Nephron progenitor cell (in vitro differentiated cells): ENCODE measurements around the gene MRPS5.

Experiments
- DNase-seq: peaks from one replicate; pipeline ENCODE4 v3.0.0; 2021
- H3K27ac Mint-ChIP-seq: 2 replicates; pipeline ENCODE4 v1.8.0; 2021; ENCODE audit warnings: mild to moderate bottlenecking, moderate library complexity, mixed read lengths
- H3K27me3 Mint-ChIP-seq: 2 replicates; pipeline ENCODE4 v1.8.0; 2021; ENCODE audit warnings: mild to moderate bottlenecking, low read depth, mixed read lengths; ENCODE audit not compliant: poor library complexity
- H3K36me3 Mint-ChIP-seq: 2 replicates; pipeline ENCODE4 v1.8.0; 2021; ENCODE audit warnings: low read depth, mixed read lengths
- H3K4me1 Mint-ChIP-seq: 2 replicates; pipeline ENCODE4 v1.8.0; 2021; ENCODE audit warnings: mixed read lengths
- H3K4me3 Mint-ChIP-seq: 2 replicates; pipeline ENCODE4 v1.8.0; 2021; ENCODE audit warnings: mild to moderate bottlenecking, moderate library complexity, mixed read lengths
- H3K9me3 Mint-ChIP-seq: 2 replicates; pipeline ENCODE4 v1.8.0; 2021; ENCODE audit warnings: mild to moderate bottlenecking, moderate library complexity, mixed read lengths
- CTCF ChIP-seq: fragments of 200-600 bp; sonication (generic); IDR thresholded peaks from 2 replicates; pipeline ENCODE4 v1.5.0; 2021; ENCODE audit warnings: antibody characterized with exemption

The MRPS5 gene

DNA sequence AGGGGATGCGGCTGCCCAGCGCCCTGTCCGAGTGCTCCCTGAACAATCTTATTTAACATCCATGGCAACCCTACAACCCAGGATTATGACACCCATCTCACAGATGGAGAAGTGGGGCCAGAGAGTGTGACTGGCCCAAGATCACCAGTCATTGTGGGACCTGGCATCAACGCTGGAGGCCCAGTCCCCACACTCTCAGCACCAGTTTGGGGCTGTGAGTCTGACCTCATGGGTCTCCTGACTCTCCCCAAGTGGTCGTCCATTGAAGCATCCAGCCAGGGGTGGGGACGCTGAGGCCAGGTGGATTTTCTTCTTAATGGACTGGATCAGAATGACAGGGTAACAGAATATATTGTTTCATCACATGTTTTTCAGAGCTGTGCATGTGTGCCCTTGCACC lies 71.6 kb downstream of the MRPS5 start:
- Mint-ChIP-seq H3K36me3 (no peaks in the 10 kb centered on the region), H3K27me3 (peaks cover 40% of the 10 kb centered on the region), H3K4me3 (no peak overlapping the region), H3K27ac (no peak overlapping the region), H3K4me1 (peaks cover 21% of the 10 kb centered on the region), H3K9me3 (peaks cover 6% of the 10 kb centered on the region)
- DNase-seq: no peak
- TF ChIP-seq CTCF: no peak

DNA sequence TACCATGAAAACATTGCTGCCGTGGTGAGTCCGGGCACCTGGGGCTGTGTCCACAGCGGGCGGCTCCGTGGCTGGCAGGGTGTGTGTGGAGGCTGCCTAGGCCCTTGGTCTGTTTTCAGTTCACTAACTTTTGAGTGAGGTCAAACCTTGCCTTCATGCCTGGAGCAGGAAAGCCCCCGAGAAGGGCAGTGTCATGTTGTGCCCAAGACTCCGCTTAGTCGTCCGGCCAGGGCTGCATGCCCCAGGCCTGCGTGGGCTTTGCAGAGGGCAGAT lies 72.0 kb downstream of the MRPS5 start:
- Mint-ChIP-seq H3K4me3 (no peak overlapping the region), H3K27me3 (peaks cover 41% of the 10 kb centered on the region), H3K36me3 (no peaks in the 10 kb centered on the region)

DNA sequence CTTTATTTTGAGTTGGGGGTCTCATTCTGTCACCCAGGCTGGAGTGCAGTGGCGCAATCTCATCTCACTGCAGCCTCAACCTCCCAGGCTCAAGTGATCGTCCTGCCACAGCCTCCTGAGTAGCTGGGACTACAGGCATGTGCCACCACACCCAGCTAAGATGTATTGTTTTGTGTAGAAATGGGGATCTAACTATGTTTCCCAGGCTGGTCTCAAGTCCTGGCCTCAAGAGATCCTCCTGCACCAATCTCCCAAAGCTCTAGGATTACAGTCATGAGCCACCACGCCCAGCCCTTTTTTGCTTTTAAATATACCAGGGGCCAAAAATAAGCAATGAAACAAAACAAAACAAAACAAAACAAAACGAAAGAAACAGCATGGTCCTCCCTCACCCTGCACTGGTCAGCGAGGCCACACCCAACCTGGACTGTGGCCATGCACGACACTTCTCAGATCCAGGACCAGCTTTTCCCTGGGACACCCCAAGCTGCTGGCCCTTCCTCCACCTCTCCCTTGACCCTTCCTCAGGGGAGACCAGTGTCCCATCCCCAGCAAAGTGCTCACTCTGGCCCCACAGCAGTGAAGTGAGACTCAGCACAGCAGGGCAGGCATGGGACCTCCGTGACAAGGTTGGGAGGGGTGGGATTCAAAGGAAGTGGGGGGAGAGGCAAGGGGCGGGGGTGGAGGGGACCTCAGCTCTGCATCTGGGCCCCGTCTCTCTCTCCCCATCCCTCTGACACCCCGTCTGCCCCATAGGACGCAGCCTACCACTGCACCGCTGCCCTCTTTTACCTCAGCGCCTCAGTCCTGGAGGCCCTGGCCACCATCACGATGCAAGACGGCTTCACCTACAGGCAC lies 72.6 kb downstream of the MRPS5 start:
- TF ChIP-seq CTCF: no peak
- peaks cover 21% of the 10 kb centered on the region for H3K4me1 Mint-ChIP-seq
- DNase-seq: no peak
- H3K4me3 Mint-ChIP-seq: no peak overlapping the region
- H3K9me3 Mint-ChIP-seq: peaks cover 6% of the 10 kb centered on the region
- H3K36me3 Mint-ChIP-seq: no peaks in the 10 kb centered on the region
- H3K27ac Mint-ChIP-seq: no peak overlapping the region
- H3K27me3 Mint-ChIP-seq: peaks cover 38% of the 10 kb centered on the region

More for the DNA sequence above, 72.0 kb downstream of the MRPS5 start:
- Mint-ChIP-seq H3K4me1 (peaks cover 21% of the 10 kb centered on the region), H3K9me3 (peaks cover 6% of the 10 kb centered on the region), H3K27ac (no peak overlapping the region)
- DNase-seq: no peak
- no peak for TF ChIP-seq CTCF

- peaks cover 6% of the 10 kb centered on the region for H3K9me3 Mint-ChIP-seq
- TF ChIP-seq CTCF: no peak
These were observed 73.7 kb downstream of the MRPS5 start for GRCh38 chr2:95047629-95048510.

DNA sequence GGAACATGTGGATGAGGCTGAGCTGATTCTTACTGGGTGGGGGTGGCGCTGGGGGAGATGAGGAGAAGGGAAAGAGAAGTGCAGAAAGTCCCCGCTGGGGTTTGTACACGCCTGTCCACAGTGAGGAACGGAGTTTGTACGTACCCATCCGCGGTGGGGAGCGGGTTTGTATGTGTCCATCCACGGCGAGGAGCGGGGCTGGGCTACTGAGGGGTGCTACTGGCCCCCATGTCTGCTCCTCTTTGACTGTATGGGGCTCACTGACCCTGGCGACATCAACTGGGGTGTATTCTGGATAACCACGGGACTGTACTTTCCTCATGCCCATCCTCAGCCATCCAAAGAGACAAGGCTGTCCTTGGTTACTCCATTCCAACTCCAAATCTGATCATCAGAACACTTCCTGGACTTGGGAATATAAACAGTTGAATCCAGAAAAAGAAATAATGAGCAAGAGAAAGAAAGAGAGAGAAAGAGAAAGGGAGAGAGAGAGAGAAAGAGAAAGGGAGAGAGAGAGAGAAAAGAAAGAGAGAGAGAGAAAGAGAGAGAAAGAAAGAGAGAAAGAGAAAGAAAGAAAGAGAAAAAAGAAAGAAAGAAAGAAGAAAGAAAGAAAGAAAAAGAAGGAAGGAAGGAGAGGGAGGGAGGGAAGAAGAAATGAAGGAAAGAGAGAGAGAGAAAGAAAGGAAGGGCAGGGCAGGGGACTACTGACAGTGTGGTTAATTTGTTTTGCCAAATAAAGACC lies 75.1 kb downstream of the MRPS5 start:
- DNase-seq: no peak
- no peak for TF ChIP-seq CTCF
- H3K27me3 Mint-ChIP-seq: peaks cover 34% of the 10 kb centered on the region
- H3K27ac Mint-ChIP-seq: no peak overlapping the region
- H3K9me3 Mint-ChIP-seq: peaks cover 9% of the 10 kb centered on the region
- no peaks in the 10 kb centered on the region for H3K36me3 Mint-ChIP-seq
- no peak overlapping the region for H3K4me3 Mint-ChIP-seq
- H3K4me1 Mint-ChIP-seq: peaks cover 7% of the 10 kb centered on the region

More at GRCh38 chr2:95047629-95048510, 73.7 kb downstream of the MRPS5 start:
- DNase-seq: no peak
- Mint-ChIP-seq H3K27me3 (peaks cover 37% of the 10 kb centered on the region), H3K4me1 (peaks cover 15% of the 10 kb centered on the region), H3K4me3 (no peak overlapping the region), H3K36me3 (no peaks in the 10 kb centered on the region), H3K27ac (no peak overlapping the region)
